ENCODE results near the gene CLEC2A.

DNA sequence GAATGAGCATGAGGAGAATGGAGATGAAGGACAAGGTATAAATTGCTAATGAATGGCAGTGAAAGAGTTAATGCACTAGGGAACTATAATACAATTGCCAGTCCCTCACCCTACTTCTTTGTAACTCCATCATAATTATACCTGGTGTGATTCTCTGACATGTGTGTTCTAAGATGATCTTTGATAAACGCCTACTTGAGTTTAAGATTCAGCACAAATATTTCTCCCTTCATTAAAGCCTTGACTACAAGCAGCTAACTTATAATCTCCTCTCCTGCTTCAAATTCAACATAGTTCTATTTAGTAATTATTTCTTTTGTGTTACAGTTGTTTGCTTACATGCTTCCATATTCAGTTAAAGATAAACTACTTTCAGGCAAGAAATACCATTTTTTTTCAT, 9.7 kb upstream of the CLEC2A start:
- TF ChIP-seq CTCF (IDR thresholded peaks at IDR 0.05), result no peak
- TF ChIP-seq EP300 (IDR thresholded peaks at IDR 0.05), result no peak
- no peak for TF ChIP-seq POLR2AphosphoS5 (IDR thresholded peaks at IDR 0.05)

Measured in upper lobe of left lung (tissue), 4 donors.